CD4-positive, alpha-beta memory T cell (primary cell): ENCODE data around the gene STK25. TPM values are rescaled to one million over a fixed set of nuclear protein-coding genes. Genes with fewer than 3 reads are reported as not detected.
"Not testable (repeated sequence)": the region's sequence is repeated elsewhere in the genome, so short reads cannot be mapped to it uniquely, and the experiment has no call there.

Source experiments
- CTCF ChIA-PET: fragments of 350-600 bp; sonication (Branson Sonifier 250); formaldehyde crosslinking; loops from one replicate; lab custom pipeline; 2021; ENCODE audit warnings: inconsistent platforms; ENCODE audit not compliant: partially characterized antibody; lab: Charles Lee
- POLR2A ChIA-PET: fragments of 350-600 bp; sonication (Branson Sonifier 250); formaldehyde crosslinking; loops from one replicate; lab custom pipeline; 2021; ENCODE audit not compliant: partially characterized antibody; lab: Charles Lee
- DNase-seq, 5 donors: peaks; one replicate each; pipeline versions ENCODE4 v3.0.0 to v3.0.0-alpha.2; 2020 to 2022; ENCODE audit warnings: mixed read lengths in 1 of 5
- H3K27ac ChIP-seq: one replicate; pipeline ENCODE4 v1.7.0; 2013; ENCODE audit warnings: low read depth, low read length
- H3K27me3 ChIP-seq: 2 replicates; pipeline ENCODE4 v1.7.0; 2013; ENCODE audit warnings: mild to moderate bottlenecking, low read length, moderate library complexity; ENCODE audit not compliant: insufficient read depth
- H3K36me3 ChIP-seq: 2 replicates; pipeline ENCODE4 v1.7.0; 2013; ENCODE audit warnings: mild to moderate bottlenecking, low read length, moderate library complexity; ENCODE audit not compliant: insufficient read depth
- H3K4me1 ChIP-seq: 2 replicates; pipeline ENCODE4 v1.7.0; 2013; ENCODE audit warnings: mild to moderate bottlenecking, low read length, moderate library complexity; ENCODE audit not compliant: insufficient read depth
- H3K4me3 ChIP-seq, 2 donors: one replicate each; pipeline ENCODE4 v1.7.0; 2013; ENCODE audit warnings: low read length in 2 of 2, mild to moderate bottlenecking in 1 of 2
- H3K9me3 ChIP-seq, 2 donors: one replicate each; pipeline ENCODE4 v1.7.0; 2013; ENCODE audit warnings: low read length in 2 of 2, control low read depth in 1 of 2; ENCODE audit not compliant: control insufficient read depth in 1 of 2
- H3K27ac Mint-ChIP-seq, 7 donors: one replicate each; pipeline ENCODE4 v1.8.0; 2020 to 2021; ENCODE audit warnings: mixed read lengths in 7 of 7, mild to moderate bottlenecking in 6 of 7, inconsistent platforms in 3 of 7, moderate library complexity in 3 of 7
- H3K27me3 Mint-ChIP-seq, 2 donors: one replicate each; pipeline ENCODE4 v1.8.0; 2020 to 2021; ENCODE audit warnings: mixed read lengths in 2 of 2
- H3K36me3 Mint-ChIP-seq, 2 donors: one replicate each; pipeline ENCODE4 v1.8.0; 2020 to 2021; ENCODE audit warnings: mixed read lengths in 2 of 2, inconsistent platforms in 1 of 2, mild to moderate bottlenecking in 1 of 2
- H3K4me1 Mint-ChIP-seq, 4 donors: one replicate each; pipeline ENCODE4 v1.8.0; 2020 to 2021; ENCODE audit warnings: mixed read lengths in 4 of 4, mild to moderate bottlenecking in 1 of 4
- H3K4me3 Mint-ChIP-seq, 8 donors: one replicate each; pipeline ENCODE4 v1.8.0; 2020 to 2021; ENCODE audit warnings: mixed read lengths in 8 of 8, mild to moderate bottlenecking in 7 of 8, moderate library complexity in 6 of 8, inconsistent platforms in 3 of 8
- H3K9me3 Mint-ChIP-seq, 8 donors: one replicate each; pipeline ENCODE4 v1.8.0; 2020 to 2021; ENCODE audit warnings: mixed read lengths in 8 of 8, mild to moderate bottlenecking in 5 of 8, inconsistent platforms in 3 of 8, moderate library complexity in 1 of 8
- intact Hi-C: fragments of 100-400 bp; cut with micrococcal nuclease; formaldehyde crosslinking; loops from one replicate; pipeline ENCODE4 v1.15.1; 2023
- polyA plus RNA-seq, 2 donors: library from polyadenylated mRNA; unstranded; fragments of 300-500 nt; fragmentation: Illumina TruSeq; gene quantifications; one replicate each; pipeline ENCODE4 v1.2.3, GENCODE V29; 2021
- total RNA-seq, 2 experiments: library from RNA; stranded (reverse); gene quantifications; one replicate each; pipeline ENCODE4 v1.2.3, GENCODE V29; 2021

Gene STK25
- total and polyA plus RNA-seq, 4 experiments from 2014 or later, result 88.6 to 182 (median 134) TPM

- Histone ChIP-seq H3K9me3 (no peaks in the 10 kb centered on the region), H3K4me3 (no peak overlapping the region), H3K4me1 (no peaks in the 10 kb centered on the region), H3K36me3 (no peaks in the 10 kb centered on the region), H3K27me3 (no peaks in the 10 kb centered on the region), H3K27ac (no peak overlapping the region)
- no peak overlapping the region for H3K27ac Mint-ChIP-seq
- peaks cover 2 to 7% of the 10 kb centered on the region in 2 donors for H3K27me3 Mint-ChIP-seq
- H3K4me1 Mint-ChIP-seq, result no peaks in the 10 kb centered on the region
- ChIA-PET CTCF (no interaction called here), POLR2A (no interaction called here)
- H3K4me3 Mint-ChIP-seq, result no peak overlapping the region
- no peaks in the 10 kb centered on the region for H3K36me3 Mint-ChIP-seq
- no peaks in the 10 kb centered on the region for H3K9me3 Mint-ChIP-seq
- DNase-seq, result no peak
- intact Hi-C loops, result no loop called here
Measured at GRCh38 chr2:241532168-241532567, 23.8 kb upstream of the STK25 start.

- intact Hi-C loops, result no loop called here
- Histone ChIP-seq H3K4me1 (no peaks in the 10 kb centered on the region), H3K27me3 (no peaks in the 10 kb centered on the region), H3K9me3 (no peaks in the 10 kb centered on the region), H3K4me3 (no peak overlapping the region), H3K36me3 (no peaks in the 10 kb centered on the region), H3K27ac (no peak overlapping the region)
- Mint-ChIP-seq H3K4me3 (no peak overlapping the region), H3K4me1 (no peaks in the 10 kb centered on the region), H3K9me3 (peaks cover 0 to 4% (median 1%) of the 10 kb centered on the region in 8 donors), H3K27me3 (peaks cover 2 to 4% of the 10 kb centered on the region in 2 donors), H3K27ac (no peak overlapping the region), H3K36me3 (peaks cover 0 to 3% of the 10 kb centered on the region in 2 donors)
- DNase-seq, result no peak
- ChIA-PET POLR2A (no interaction called here), CTCF (no interaction called here)
Measured at GRCh38 chr2:241531161-241531722, 22.9 kb upstream of the STK25 start.

DNA sequence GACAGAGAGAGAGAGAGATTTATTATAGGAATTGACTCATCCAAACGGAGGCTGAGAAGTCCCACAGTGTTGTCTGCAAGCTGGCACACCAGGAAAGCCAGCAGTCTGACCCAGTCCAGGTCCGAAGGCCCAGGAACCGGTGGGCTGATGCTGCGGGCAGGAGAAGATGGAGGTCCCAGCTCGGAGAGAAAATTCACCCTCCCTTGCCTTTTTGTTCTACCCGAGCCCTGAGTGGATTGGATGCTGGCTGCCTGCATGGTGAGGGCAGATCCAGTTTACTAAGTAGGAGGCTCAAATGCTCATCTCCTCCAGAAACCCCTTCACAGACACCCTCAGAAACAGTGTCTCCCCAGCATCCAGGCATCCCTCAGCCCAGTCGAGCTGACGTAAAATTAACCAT is 22.2 kb upstream of the STK25 start:
- Mint-ChIP-seq H3K27me3 (peaks cover 2 to 4% of the 10 kb centered on the region in 2 donors), H3K4me1 (no peaks in the 10 kb centered on the region), H3K9me3 (peaks cover 0 to 8% (median 5%) of the 10 kb centered on the region in 8 donors), H3K27ac (no peak overlapping the region), H3K4me3 (no peak overlapping the region), H3K36me3 (peaks cover 0 to 4% of the 10 kb centered on the region in 2 donors)
- CTCF ChIA-PET, result no interaction called here
- Histone ChIP-seq H3K27ac (no peak overlapping the region), H3K4me1 (no peaks in the 10 kb centered on the region), H3K4me3 (no peak overlapping the region), H3K27me3 (no peaks in the 10 kb centered on the region), H3K36me3 (no peaks in the 10 kb centered on the region), H3K9me3 (no peaks in the 10 kb centered on the region)
- POLR2A ChIA-PET, result no interaction called here
- no peak for DNase-seq
- intact Hi-C loops, result no loop called here

GRCh38 chr2:241525818-241526780 is 17.7 kb upstream of the STK25 start:
- H3K36me3 ChIP-seq, H3K4me1 Mint-ChIP-seq, H3K27ac ChIP-seq, H3K27me3 Mint-ChIP-seq, H3K4me3 Mint-ChIP-seq, DNase-seq, intact Hi-C loops, H3K4me1 ChIP-seq, CTCF ChIA-PET, H3K27ac Mint-ChIP-seq, H3K9me3 ChIP-seq, H3K4me3 ChIP-seq, H3K36me3 Mint-ChIP-seq, H3K27me3 ChIP-seq, POLR2A ChIA-PET: not testable (repeated sequence)
- peaks cover 0 to 12% (median 7%) of the 10 kb centered on the region in 8 donors for H3K9me3 Mint-ChIP-seq

GRCh38 chr2:241522477-241522876 is 14.1 kb upstream of the STK25 start:
- Mint-ChIP-seq H3K4me1 (peaks cover 0 to 2% (median under 1%) of the 10 kb centered on the region in 4 donors), H3K9me3 (peaks cover 0 to 12% (median 7%) of the 10 kb centered on the region in 8 donors), H3K36me3 (peaks cover 0 to 4% of the 10 kb centered on the region in 2 donors), H3K27ac (no peak overlapping the region), H3K4me3 (no peak overlapping the region), H3K27me3 (peaks cover 3 to 5% of the 10 kb centered on the region in 2 donors)
- intact Hi-C loops, result no loop called here
- DNase-seq, result no peak
- Histone ChIP-seq H3K27me3 (no peaks in the 10 kb centered on the region), H3K9me3 (no peaks in the 10 kb centered on the region), H3K36me3 (no peaks in the 10 kb centered on the region), H3K4me3 (no peak overlapping the region), H3K27ac (no peak overlapping the region), H3K4me1 (no peaks in the 10 kb centered on the region)
- CTCF ChIA-PET, result no interaction called here
- POLR2A ChIA-PET, result no interaction called here

GRCh38 chr2:241519669-241520068 is 11.3 kb upstream of the STK25 start:
- Mint-ChIP-seq H3K36me3 (no peaks in the 10 kb centered on the region), H3K27me3 (peaks cover 3 to 5% of the 10 kb centered on the region in 2 donors), H3K4me3 (no peak overlapping the region), H3K9me3 (peaks cover 0 to 6% (median 0%) of the 10 kb centered on the region in 8 donors), H3K4me1 (peaks cover 0 to 10% (median 6%) of the 10 kb centered on the region in 4 donors), H3K27ac (no peak overlapping the region)
- no peak for DNase-seq
- POLR2A ChIA-PET, result no interaction called here
- Histone ChIP-seq H3K36me3 (no peaks in the 10 kb centered on the region), H3K9me3 (no peaks in the 10 kb centered on the region), H3K4me1 (no peaks in the 10 kb centered on the region), H3K27me3 (no peaks in the 10 kb centered on the region), H3K4me3 (no peak overlapping the region), H3K27ac (no peak overlapping the region)
- CTCF ChIA-PET, result no interaction called here
- intact Hi-C loops, result no loop called here

DNA sequence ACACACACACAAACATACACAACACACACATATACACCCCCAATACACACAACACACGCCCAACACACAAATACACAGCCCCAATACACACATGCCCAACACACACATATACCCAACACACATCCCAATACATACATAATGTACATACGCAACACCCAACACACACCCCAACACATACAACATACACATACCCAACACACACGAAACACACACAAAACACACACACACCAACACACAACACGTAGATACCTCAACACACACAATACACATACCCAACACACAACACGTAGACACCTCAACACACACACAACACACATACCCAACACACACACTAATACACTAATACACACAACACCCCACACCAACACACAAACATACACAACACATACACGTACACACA is 8.9 kb upstream of the STK25 start:
- Mint-ChIP-seq H3K36me3 (no peaks in the 10 kb centered on the region), H3K4me1 (peaks cover 0 to 12% (median 6%) of the 10 kb centered on the region in 4 donors), H3K4me3 (peak overlapping the region in 1 of 8 donors; percentile 7), H3K9me3 (peaks cover 0 to 2% (median 0%) of the 10 kb centered on the region in 8 donors), H3K27ac (peak overlapping the region in 2 of 7 donors; percentile 7 to 65), H3K27me3 (peaks cover 3 to 5% of the 10 kb centered on the region in 2 donors)
- H3K36me3 ChIP-seq, result no peaks in the 10 kb centered on the region
- H3K9me3 ChIP-seq, result no peaks in the 10 kb centered on the region
- H3K27me3 ChIP-seq, result no peaks in the 10 kb centered on the region
- no peak overlapping the region for H3K4me3 ChIP-seq
- no peaks in the 10 kb centered on the region for H3K4me1 ChIP-seq
- no peak overlapping the region for H3K27ac ChIP-seq
- ChIA-PET POLR2A (no interaction called here), CTCF (no interaction called here)
- intact Hi-C loops, result no loop called here
- DNase-seq, result no peak
